K562 (cell line): ENCODE data around the gene MRPL32. TPM values are rescaled to one million over a fixed set of nuclear protein-coding genes. Genes with fewer than 3 reads are reported as not detected.
A peak's percentile ranks its signal among the peaks of the same experiment; 100 is the strongest.

Experiments used
- CC2D1A ChIP-seq: fragments of 450-650 bp; IDR thresholded peaks from 2 replicates; pipeline ENCODE4 v1.6.1; 2017; ENCODE audit warnings: mild to moderate bottlenecking
- CHD4 ChIP-seq: fragments of 200-600 bp; sonication (generic); IDR thresholded peaks from 3 replicates; pipeline ENCODE4 v1.6.1; 2012; ENCODE audit warnings: low read depth, mild to moderate bottlenecking, mixed read lengths, low read length, inconsistent platforms; ENCODE audit not compliant: insufficient read depth, insufficient replicate concordance, poor library complexity, severe bottlenecking
- RAD21 ChIP-seq, 2 experiments: fragments of 250-450 bp in 1 of 2; fragments of 450-650 bp in 1 of 2; sonication (Bioruptor Pico) in 1 of 2; formaldehyde crosslinking in 1 of 2; IDR thresholded peaks in 1 of 2; conservative IDR thresholded peaks in 1 of 2; 2 replicates each; pipeline versions ENCODE4 v1.4.0 to v1.8.0; 2020 to 2022; ENCODE audit warnings: mild to moderate bottlenecking in 2 of 2, moderate library complexity in 1 of 2
- TCF3 ChIP-seq: sonication (generic); formaldehyde crosslinking; IDR thresholded peaks from 2 replicates; pipeline ENCODE4 v1.4.0; 2020; ENCODE audit warnings: mild to moderate bottlenecking, missing genetic modification reagents
- XRCC5 ChIP-seq: fragments of 200-400 bp; formaldehyde crosslinking; IDR thresholded peaks from 2 replicates; pipeline ENCODE4 v1.6.1; 2017; ENCODE audit warnings: low read depth, mild to moderate bottlenecking, low read length
- polyA plus RNA-seq, 8 experiments: library from polyadenylated mRNA; depleted of rRNA in 4 of 8; stranded (reverse) in 5 of 8; unstranded in 3 of 8; fragments of >200 nt; fragmentation: Nextera tagmentation in 2 of 8; fragmentation: Illumina TruSeq in 1 of 8; extraction: Ambion mirVana in 2 of 8; extraction: Trizol in 1 of 8; gene quantifications; 2 replicates each; pipeline versions ENCODE4 v1.2.1 to v1.2.3, GENCODE V29; 2011 to 2014; ENCODE audit warnings: inconsistent platforms in 1 of 8, missing spikeins in 1 of 8
- total RNA-seq, 7 experiments: library from RNA; depleted of rRNA in 6 of 7; stranded (reverse); fragments of >200 nt in 6 of 7; fragmentation: Illumina TruSeq in 2 of 7; extraction: Trizol in 2 of 7; gene quantifications; 2 replicates each; pipeline versions ENCODE4 v1.2.1 to v1.2.3, GENCODE V29; 2011 to 2021; ENCODE audit warnings: low replicate concordance in 1 of 7
- TF ChIP-seq, protein P1 (sequence below): fragments of 450-650 bp; formaldehyde crosslinking; IDR thresholded peaks from 2 replicates; pipeline ENCODE4 v1.4.0; 2020; ENCODE audit warnings: mild to moderate bottlenecking, moderate library complexity
- TF ChIP-seq, protein P2 (sequence below), 2 experiments: fragments of 450-650 bp; IDR thresholded peaks; 2 replicates each; pipeline ENCODE4 v1.6.1; 2018; ENCODE audit warnings: mild to moderate bottlenecking in 2 of 2, low read depth in 1 of 2; ENCODE audit not compliant: partially characterized antibody in 2 of 2
- TF ChIP-seq, protein P3 (sequence below): fragments of 450-650 bp; IDR thresholded peaks from 2 replicates; pipeline ENCODE4 v1.6.1; 2017; ENCODE audit warnings: antibody characterized with exemption, mild to moderate bottlenecking
- TF ChIP-seq, protein P4 (sequence below): IDR thresholded peaks from 2 replicates; pipeline ENCODE4 v1.6.1; 2011; ENCODE audit warnings: borderline replicate concordance, low read depth, mild to moderate bottlenecking, moderate library complexity, low read length; ENCODE audit not compliant: insufficient read depth, poor library complexity, severe bottlenecking

Gene MRPL32
- total and polyA plus RNA-seq, 9 of the 15 experiments (the other 6 are each of a cell fraction or from before 2014, with no cell fraction given): 75.5 to 351 (median 138) TPM

DNA sequence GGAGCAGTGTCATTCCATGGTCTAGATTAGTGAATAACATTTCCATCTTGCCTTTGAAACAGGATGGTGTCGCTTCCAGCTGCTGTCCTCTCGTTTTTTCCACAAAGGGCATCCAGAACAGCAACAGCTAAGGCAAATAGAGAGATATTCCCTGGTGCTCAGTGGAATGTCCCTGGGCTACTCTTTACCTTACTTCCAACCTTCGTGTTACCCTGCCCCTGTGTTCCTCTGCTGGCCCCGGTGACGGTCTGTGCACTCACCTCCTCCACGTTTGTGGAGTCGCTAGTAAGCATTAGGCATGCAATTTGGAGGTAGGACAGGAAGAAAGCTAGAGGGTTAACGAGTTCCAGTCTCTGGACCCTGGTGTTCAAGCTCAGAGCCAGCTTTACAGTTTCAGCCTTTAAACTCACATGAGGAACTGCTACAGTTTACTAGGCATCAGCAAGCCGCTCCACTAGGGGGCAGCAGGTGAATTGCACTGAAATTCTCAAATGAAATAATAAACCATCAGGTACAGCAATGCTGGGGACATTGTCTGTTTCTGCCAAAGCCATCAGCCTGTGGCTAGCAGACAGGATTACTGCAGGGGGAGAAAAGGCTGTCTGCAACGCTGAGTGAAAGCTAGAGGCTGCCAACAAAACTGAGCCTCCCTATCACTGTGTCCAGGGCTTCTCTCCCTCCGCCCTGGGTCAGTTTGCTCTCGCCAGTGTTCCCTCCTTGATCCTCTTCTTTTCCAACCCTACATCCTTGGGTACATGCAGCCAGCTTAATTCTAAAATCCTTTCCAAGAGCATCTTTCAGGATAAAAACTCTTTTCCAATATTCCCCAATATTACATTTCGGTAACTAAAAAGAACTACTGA is 9.0 kb downstream of the MRPL32 start (continued):
- TF ChIP-seq, protein P1, sequence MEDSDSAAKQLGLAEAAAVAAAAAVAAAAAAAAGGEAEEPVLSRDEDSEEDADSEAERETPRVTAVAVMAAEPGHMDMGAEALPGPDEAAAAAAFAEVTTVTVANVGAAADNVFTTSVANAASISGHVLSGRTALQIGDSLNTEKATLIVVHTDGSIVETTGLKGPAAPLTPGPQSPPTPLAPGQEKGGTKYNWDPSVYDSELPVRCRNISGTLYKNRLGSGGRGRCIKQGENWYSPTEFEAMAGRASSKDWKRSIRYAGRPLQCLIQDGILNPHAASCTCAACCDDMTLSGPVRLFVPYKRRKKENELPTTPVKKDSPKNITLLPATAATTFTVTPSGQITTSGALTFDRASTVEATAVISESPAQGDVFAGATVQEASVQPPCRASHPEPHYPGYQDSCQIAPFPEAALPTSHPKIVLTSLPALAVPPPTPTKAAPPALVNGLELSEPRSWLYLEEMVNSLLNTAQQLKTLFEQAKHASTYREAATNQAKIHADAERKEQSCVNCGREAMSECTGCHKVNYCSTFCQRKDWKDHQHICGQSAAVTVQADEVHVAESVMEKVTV (CRISPR knock-in tag): peak; percentile 76
- 0 out of 2 replicates have a peak, but pooled peaks have one; percentile 71 for TF ChIP-seq XRCC5
- TF ChIP-seq, protein P2, sequence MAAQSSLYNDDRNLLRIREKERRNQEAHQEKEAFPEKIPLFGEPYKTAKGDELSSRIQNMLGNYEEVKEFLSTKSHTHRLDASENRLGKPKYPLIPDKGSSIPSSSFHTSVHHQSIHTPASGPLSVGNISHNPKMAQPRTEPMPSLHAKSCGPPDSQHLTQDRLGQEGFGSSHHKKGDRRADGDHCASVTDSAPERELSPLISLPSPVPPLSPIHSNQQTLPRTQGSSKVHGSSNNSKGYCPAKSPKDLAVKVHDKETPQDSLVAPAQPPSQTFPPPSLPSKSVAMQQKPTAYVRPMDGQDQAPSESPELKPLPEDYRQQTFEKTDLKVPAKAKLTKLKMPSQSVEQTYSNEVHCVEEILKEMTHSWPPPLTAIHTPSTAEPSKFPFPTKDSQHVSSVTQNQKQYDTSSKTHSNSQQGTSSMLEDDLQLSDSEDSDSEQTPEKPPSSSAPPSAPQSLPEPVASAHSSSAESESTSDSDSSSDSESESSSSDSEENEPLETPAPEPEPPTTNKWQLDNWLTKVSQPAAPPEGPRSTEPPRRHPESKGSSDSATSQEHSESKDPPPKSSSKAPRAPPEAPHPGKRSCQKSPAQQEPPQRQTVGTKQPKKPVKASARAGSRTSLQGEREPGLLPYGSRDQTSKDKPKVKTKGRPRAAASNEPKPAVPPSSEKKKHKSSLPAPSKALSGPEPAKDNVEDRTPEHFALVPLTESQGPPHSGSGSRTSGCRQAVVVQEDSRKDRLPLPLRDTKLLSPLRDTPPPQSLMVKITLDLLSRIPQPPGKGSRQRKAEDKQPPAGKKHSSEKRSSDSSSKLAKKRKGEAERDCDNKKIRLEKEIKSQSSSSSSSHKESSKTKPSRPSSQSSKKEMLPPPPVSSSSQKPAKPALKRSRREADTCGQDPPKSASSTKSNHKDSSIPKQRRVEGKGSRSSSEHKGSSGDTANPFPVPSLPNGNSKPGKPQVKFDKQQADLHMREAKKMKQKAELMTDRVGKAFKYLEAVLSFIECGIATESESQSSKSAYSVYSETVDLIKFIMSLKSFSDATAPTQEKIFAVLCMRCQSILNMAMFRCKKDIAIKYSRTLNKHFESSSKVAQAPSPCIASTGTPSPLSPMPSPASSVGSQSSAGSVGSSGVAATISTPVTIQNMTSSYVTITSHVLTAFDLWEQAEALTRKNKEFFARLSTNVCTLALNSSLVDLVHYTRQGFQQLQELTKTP (IDR thresholded peaks at IDR 0.05; ENCODE audit: low read depth in 1 of 2, partially characterized antibody in 2 of 2): peak in 1 of 2 experiments; percentile 32
- TF ChIP-seq, protein P3, sequence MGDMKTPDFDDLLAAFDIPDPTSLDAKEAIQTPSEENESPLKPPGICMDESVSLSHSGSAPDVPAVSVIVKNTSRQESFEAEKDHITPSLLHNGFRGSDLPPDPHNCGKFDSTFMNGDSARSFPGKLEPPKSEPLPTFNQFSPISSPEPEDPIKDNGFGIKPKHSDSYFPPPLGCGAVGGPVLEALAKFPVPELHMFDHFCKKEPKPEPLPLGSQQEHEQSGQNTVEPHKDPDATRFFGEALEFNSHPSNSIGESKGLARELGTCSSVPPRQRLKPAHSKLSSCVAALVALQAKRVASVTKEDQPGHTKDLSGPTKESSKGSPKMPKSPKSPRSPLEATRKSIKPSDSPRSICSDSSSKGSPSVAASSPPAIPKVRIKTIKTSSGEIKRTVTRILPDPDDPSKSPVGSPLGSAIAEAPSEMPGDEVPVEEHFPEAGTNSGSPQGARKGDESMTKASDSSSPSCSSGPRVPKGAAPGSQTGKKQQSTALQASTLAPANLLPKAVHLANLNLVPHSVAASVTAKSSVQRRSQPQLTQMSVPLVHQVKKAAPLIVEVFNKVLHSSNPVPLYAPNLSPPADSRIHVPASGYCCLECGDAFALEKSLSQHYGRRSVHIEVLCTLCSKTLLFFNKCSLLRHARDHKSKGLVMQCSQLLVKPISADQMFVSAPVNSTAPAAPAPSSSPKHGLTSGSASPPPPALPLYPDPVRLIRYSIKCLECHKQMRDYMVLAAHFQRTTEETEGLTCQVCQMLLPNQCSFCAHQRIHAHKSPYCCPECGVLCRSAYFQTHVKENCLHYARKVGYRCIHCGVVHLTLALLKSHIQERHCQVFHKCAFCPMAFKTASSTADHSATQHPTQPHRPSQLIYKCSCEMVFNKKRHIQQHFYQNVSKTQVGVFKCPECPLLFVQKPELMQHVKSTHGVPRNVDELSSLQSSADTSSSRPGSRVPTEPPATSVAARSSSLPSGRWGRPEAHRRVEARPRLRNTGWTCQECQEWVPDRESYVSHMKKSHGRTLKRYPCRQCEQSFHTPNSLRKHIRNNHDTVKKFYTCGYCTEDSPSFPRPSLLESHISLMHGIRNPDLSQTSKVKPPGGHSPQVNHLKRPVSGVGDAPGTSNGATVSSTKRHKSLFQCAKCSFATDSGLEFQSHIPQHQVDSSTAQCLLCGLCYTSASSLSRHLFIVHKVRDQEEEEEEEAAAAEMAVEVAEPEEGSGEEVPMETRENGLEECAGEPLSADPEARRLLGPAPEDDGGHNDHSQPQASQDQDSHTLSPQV: peak; percentile 67; the same call in 1 of the 2 replicates
- peak; percentile 80 for TF ChIP-seq CC2D1A
- 0 out of 2 replicates have a peak, but pooled peaks have one; percentile 5 for TF ChIP-seq TCF3 (CRISPR knock-in tag)
- peak; percentile 85 to 95 for TF ChIP-seq RAD21 (CRISPR knock-in tag; conservative IDR thresholded peaks at IDR 0.05 in 1 of 2, IDR thresholded peaks at IDR 0.05 in 1 of 2)
- TF ChIP-seq CHD4: no peak
- TF ChIP-seq, protein P4, sequence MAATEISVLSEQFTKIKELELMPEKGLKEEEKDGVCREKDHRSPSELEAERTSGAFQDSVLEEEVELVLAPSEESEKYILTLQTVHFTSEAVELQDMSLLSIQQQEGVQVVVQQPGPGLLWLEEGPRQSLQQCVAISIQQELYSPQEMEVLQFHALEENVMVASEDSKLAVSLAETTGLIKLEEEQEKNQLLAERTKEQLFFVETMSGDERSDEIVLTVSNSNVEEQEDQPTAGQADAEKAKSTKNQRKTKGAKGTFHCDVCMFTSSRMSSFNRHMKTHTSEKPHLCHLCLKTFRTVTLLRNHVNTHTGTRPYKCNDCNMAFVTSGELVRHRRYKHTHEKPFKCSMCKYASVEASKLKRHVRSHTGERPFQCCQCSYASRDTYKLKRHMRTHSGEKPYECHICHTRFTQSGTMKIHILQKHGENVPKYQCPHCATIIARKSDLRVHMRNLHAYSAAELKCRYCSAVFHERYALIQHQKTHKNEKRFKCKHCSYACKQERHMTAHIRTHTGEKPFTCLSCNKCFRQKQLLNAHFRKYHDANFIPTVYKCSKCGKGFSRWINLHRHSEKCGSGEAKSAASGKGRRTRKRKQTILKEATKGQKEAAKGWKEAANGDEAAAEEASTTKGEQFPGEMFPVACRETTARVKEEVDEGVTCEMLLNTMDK: peak; percentile 36
